HG03066 (cell line): ENCODE data around the gene GGT6.

ENCODE experiments used
- ATAC-seq: cut with Tn5 transposase; IDR thresholded peaks from one replicate; pipeline ENCODE4 v1.9.1; 2021; ENCODE audit warnings: low read depth; ENCODE audit not compliant: unreplicated experiment

GGT6 gene

DNA sequence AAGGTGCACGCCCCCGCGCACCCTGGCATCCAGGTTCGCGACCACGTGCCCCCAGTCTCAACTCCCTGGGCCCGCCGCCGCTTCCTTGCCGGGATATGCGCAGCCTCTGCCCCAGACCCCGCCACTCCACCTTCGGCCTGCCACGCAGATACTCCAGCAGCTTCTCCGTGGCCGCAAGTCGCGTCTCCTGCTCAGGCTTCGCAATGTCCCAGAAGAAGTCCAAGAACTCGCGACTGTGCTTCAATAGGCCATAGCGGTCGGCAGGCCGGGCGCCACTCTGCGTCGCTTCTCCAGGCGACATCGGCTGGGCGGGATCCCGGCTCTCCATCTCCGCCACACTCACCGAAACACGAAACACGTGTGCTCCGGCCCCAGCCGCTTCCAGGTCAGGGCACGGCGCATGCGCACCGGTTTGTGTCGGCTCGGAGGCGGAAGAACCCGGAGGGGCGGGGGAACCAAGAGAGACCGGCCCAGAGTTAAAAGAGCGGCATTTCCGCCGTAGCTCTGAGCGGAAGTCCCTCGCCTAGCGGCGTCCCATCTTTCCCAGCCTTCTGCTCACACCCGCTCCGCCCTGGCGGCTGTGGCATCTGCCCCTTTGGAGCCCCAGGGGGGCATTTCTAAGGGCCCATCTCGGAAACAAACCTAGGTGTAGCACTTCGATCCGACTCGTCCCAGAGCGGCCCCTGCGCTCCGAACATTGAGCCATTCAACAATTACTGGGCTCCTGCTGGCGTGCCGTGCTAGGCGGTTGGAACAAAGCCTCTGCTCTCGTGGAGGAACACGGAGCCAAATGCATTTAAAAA, 5.2 kb downstream of the GGT6 start, which contains the start of gene MYBBP1A:
MYBBP1A (minus strand) TSS at position 388 of the 803 bp plus-strand sequence; CDS start at position 328, 60 bp downstream.
- ATAC-seq: peak; percentile 85

DNA sequence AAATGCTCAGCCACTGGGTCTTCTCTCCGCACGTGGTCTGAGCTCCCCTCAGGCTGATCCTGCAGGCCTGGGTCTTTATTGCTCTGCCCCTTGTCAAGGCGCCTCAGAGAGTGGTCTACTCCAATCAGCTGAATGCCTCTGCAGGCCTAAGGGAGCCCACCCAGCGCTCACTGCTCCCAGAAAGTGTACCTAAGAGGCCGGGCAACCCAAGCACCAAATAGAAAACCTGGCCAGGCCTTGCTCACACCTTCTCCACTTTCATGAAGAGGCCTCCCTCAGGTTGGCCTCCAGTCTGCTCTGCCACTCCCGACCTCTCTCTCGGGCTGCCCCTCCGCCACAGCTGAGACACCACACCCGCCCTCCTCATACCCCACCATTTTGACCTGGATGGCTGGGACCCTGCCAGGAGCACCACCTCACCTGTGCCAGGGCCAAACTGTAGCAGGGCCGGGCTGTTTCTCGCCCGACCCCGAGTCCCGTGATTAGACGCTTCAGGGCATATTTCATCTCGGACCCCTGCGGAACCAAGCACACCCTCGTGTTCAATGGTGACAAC, 5.9 kb downstream of the GGT6 start:
- no peak for ATAC-seq

DNA sequence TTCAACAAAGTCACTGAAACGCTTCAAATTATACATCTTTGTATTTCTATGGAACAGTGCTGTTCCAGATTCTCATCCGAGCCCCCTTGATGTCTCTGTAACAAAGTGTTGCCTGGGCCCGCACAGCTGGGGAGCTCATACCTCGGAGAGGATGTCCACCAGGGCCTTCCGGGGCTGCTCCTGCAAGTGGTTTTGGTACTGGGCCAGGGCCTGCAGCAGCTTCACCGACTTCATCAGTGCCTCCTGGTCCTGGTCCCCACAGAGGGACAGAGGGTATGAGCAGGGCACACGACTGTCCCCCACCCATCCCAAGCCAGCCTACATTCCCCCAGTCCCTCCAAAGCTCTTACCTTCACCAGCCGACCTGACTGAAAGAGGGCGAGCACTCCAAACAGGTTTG, 6.7 kb downstream of the GGT6 start:
- ATAC-seq: no peak

DNA sequence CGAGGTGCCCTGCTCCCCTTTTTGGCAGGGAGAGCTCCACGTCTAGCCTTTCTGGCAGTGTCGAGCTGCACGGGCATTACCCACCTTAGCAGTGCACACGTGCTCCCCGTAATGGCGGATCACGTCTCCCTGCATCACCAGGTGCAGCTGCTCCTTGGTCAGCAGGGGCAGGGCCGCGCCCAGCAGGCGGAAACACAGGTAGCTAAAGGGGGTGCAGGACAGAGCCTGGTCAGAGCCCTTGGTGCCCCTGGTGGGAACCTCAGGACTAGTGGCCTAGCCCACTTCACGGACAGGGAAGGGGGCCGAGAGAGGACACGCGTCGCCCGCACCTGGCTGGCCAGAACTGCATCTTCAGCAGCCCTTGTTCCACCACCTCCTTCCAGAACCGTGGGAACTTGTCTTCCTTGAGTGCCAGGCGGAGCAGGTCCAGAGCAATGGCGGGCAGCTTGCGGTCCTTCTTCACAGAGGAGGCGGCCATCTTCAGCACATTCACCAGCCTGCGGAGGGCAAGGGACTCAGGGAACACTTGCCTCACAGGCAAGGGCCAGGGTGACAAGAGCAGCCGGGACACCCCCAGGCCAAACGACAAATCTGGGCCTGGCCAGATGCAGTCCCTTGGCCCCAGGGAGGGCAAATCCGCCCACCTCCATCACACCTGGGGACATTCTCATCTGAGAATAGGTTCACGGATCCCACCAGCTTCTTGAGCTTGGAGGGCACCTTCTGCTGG, 8.4 kb downstream of the GGT6 start:
- ATAC-seq: no peak

DNA sequence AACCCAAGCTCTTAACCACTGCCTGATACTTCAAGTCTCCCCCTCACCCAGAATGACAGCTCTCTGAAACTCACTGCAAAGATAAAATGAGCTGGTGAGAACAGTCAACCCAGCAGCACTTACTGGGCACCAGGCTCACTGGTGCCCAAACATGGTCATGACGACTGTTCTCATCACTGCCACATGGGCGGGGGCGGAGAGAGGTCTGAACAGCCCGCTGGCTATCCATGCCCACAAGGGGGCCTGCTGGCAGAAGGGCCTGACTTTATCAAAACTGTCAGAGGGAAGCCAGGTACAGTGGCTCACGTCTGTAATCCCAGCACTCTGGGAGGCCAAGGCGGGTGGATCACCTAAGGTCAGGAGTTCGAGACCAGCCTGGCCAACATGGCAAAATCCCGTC, 9.2 kb downstream of the GGT6 start:
- no peak for ATAC-seq

DNA sequence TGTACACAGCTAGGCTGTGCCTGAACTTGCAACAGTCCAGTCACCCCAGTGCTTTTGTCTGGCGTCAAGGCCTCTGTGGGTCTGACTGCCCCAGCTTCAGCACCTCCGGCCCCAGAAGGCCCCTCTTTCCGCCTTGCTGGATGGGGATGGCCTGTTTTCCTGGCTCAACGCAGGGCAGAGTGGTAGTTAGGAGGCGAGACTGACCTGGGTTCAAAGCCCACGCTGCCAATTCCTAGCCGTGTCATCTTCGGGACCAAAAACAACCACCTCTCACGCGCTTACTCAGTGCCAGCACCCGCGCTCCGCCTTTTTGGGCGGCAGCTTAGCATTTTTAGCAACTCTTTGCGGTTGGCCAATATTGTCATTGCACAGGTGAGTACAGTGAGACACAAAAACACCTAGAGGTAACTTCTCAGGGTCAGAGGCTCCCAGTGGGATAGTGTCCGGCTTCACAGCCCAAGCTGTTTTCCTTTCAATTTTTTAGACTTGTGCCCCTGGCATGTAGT, 9.8 kb downstream of the GGT6 start:
- no peak for ATAC-seq

DNA sequence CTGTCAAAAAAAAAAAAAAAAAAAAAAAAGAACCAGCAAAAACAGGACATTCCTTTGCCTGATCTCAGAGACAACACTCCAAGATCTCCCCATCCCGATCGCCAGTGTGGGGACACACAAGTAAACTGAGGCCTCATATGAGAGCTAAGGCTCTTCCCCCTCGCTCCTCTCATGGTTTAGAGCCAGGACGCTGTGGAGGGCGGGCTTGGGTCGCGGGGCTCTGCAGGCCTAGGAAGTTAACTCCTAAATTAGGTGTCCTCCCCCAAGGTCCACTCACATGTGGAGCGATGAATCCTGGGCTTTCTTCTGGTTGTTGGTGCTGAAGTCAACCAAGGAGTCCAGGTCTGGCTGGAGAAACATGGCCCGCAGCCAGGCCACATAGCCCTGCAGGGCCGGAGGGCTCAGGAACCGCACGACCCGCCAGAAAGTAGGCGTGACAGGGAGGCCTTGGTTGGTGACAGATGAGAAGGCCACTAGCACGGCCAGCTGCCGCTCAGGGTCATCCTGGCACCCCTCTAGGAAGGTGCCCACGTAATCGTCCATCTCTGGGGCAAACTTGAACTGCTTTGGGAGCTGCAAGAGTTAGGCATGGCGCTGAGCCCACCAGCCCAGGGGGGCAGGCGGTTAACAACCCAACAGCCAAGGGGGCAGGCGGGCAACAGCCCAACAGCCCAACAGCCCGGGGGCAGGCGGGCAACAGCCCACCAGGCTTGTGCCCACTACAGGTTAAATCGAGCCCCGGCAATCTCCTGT, 10.4 kb downstream of the GGT6 start:
- ATAC-seq: no peak

DNA sequence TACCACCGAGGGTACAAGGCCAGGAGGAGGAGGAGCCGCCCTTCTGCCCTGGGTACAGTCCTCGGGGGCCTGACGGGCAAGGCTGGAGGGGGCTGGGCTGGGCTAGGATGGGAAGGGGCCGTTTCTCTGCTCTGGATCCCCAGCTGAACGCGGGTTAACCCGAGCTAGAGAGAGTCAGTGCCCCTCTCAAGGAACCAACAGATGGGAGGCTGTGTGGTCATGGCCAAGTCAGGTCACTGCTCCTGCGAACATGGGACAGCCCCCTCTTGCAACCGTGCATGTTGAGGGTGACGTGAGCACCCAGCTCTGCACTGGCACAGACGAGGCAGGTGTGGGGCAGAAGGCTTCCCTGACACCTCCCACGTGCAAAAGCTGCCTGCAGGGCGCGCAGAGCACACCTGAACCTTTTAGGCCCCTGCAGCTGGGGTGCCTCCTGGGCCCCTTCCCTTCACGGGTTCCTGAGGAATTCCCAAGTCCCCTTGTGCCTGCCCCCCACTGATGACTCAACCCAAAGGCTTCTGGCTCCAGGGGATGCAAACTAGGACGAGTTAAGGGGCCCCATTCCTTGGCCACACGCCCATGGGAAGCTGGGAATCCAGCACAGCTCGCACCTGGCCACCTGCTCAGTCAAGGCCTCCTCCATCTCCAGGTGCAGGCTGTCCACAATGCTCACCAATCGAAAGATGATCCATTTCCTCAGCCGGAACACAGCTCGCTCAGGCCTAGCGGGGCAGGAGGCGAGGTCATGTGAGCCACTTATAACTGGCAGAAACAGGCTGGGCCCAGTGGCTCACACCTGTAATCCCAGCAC, 11.5 kb downstream of the GGT6 start:
- ATAC-seq: no peak

DNA sequence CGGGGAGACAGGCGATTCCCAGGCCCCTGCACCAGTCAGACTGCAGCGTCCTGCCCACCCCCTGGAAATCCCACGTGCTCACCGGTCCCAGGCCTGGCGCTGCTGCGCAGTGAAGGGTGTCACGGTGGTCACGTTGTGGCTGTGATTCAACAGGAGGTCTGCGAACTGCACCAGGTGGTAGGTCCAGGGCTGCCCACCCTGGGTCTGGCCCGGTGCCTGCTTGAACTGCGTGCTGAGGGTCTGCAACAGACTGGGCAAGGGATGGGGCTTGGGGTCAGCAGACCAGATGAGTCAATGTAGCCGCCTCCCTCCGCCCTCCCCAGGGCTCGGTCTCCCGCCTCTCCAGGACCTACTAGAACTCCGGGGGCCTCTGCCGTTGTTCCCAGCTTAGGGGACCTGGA, 12.3 kb downstream of the GGT6 start:
- no peak for ATAC-seq

DNA sequence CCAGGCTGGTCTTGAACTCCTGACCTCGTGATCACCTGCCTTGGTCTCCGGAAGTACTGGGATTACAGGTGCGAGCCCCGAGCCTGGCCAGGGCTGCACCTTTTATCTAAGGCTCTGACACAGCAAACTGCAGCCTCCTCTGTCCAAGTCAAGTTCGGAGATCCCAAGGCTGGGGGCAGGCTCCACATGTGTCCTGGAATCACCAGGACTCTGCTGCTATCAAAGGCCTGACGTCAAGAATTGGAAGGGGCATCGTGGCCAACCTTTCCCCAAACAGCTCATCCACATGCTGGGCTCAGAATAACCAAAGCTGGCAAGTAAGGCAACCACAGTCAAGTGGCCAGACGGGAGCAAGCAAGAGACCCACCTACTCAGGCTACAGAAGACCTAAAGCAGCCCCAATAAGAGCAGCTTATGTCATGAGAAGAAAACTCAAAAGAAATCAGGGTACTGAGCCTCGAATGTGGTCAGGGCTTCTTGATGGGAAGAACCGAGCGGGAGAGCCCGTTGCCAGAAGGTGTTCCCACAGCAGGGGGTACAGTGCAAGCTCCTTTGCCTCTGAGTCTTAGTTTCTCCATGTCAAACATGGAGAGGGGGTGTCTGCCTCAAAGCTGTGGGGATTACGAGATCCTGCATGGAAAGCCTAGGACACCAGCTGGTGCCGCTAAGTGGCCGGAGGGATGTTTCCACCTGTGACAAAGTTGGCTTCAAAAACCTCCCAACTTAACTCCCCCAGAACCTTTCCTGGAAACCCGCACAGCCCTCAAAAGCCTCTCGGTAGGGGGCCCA, 13.1 kb downstream of the GGT6 start:
- ATAC-seq: no peak

DNA sequence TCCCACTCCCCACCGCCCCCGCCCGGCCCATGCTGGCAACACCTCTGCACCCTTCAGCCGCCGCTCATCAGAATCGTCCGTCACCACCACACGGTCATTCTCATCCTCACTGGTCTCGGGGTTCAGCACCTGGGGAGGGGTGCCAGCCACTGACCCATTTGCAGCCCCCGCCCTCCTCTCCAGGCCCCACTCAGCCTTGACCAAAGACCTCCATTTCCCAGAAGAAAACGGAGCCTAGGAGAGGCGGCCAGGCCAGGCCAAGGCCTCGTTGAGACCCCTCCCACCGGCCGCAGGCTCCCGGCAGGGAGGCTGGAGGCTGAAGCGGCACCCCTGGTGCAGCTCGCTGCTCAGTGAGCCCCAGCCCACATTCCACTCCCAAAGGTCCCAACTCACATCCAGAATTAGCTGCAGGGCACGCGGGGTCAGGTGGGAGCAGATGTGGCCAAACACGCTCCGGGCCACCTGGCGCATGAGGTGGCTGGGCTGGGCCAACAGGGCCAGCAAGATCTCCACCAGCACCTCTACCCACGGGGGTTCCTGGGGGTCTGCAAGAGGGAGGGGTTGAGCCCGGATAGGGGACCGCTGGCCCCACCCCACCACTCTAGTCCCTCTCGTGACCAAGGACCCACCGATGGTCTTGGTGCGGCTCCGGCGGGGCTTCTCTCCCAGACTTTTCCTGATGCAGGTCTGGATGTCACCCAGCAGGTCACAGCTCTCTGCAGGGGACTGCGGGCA, 15.0 kb downstream of the GGT6 start:
- ATAC-seq: no peak

DNA sequence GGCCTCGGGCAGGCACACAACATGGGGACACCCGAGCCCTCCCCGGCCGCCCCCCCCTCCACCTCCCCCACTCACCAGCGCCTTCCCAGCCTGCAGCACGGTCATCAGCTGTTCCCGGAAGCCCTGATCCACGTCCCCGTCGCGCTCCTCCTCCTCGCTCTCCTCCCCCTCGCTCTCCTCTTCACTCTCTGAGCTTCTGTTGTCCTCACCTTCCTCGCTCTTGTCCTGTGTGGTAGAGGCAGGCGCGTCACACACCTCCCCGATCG, 15.5 kb downstream of the GGT6 start:
- no peak for ATAC-seq

DNA sequence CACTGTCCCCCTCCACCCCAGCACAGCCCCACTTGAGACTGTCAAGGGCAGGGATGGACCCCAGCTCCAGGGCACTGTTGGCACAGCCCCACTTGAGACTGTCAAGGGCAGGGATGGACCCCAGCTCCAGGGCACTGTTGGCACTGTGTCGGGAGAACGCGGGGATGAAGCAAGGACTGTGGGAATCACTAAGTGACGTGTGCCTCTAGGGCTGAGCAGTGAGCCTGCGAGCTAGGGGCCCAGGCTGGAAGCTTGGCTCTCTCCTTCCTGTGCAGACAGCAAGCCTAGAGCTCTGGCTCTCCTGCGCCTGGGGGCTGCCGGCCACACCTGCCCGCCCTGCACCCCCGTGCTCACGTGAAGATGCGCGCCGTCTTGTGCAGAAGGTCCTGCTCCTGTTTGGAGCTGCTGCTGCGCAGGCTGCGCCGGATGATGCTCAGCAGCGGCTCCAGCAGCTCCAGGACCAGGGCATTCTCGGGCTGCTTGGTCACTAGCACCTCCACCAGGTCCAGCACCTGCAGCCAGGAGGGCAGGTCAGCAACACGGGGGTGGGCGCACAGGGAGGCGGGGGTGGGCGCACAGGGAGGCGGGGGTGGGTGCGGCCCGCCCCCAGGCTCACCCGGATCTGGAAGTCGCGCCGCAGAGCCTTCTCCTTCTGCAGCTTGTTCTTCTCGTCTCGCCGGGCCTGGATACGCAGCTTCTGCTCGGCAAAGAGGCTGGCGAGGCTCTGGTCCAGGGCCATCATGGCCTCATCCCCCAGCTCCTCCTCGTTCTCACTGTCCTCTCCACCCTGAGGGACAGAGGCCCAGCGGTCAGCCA, 16.0 kb downstream of the GGT6 start:
- ATAC-seq: no peak

DNA sequence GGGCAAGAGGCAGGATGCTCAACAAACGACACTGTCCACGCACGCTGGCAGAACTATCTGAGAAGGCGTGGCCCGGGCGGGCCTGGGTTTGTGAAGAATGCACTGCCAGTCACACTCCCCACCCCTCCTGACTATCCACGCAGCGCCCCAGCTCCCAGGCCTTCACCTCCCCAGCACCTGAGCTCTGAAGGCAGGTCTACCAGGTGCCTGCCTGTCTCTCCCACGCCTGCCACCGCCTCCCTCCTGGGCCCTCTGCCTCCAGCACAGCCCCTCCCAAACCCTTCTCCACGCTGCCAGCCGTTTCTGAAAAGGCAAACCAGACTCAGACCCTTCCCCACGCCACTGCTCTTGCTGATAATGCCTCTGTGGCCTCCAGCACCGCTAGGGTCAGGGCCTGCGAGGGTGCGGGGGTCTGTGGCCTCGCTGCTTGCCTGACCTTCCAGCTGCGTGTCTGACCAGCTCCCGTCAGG, 16.8 kb downstream of the GGT6 start:
- no peak for ATAC-seq

DNA sequence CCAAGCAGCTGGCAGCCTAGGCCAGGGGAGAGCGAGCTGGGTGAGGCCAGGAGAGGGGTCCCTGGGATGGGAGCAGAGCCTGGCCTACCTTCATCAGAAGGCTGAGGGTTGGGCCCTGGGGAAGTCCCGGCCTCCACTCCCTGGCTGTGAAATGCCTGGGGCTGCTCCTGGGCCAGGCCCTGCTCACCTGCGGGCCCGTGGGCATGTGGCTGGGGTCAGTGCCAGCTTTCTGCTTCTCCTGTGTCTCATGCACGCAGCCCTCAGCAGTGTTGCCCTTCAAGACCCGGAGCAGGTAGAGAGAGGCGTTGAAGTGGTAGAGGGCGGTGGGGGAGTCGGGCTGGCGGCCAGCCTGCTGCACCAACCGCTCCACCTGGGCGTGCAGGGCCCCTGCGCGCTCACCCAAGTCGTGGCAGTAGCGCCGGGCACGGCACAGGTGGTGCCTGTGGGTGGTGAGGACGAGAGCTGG, 17.6 kb downstream of the GGT6 start:
- no peak for ATAC-seq

DNA sequence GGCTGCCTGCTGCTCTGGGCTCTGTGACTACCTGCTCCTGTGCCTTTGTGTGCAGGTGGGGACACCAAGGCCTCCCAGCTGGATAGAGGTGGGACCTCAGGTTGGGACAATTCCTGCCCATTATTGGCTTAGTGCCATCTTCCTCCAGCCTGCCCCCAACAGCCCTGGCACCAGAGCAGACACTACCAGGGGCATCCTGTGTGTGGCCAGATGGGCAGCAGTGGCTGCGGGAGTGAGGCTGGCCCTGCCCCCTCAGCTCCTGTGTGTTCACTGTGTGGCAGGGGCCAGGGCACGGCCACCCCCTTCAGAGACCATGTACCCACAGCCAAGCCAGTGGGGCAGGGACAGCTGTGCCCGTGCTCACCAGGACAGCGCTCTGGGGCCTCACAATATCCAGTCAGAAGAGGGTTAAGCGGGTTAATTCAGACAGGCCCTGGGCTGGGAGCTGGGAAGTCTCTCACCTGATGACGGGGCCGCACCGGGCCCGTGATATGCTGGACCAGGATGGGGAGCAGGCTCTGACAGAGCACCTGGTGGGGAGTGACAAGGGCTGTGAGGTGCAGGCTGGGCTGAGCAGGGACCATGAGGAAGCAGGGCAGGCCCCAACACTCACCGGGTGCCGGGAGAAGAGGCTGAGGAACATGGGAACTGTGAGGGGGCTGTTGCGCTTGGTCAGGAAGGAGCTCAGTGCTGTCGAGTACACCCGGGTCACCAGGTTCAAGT, 18.2 kb downstream of the GGT6 start:
- ATAC-seq: no peak
